ENCODE data around the gene CORIN. TPM values are rescaled to one million over a fixed set of nuclear protein-coding genes. Genes with fewer than 3 reads are reported as not detected.
A peak's percentile ranks its signal among the peaks of the same experiment; 100 is the strongest.

Gene CORIN
- total and polyA plus RNA-seq, 2 of the 13 experiments (the other 11 are each of a cell fraction or from before 2014, with no cell fraction given) = 0.84 to 1.2 TPM

GRCh38 chr4:47837094-47837907, 566 bp downstream of the CORIN start (continued):
- TF ChIP-seq YEATS4 (CRISPR knock-in tag; IDR thresholded peaks at IDR 0.05; ENCODE audit: borderline replicate concordance) = 0 out of 2 replicates have a peak, but pooled peaks have one; percentile 37
- TF ChIP-seq CBX5 (CRISPR knock-in tag; IDR thresholded peaks at IDR 0.05; ENCODE audit: borderline replicate concordance) = 0 out of 2 replicates have a peak, but pooled peaks have one; percentile 23
- TF ChIP-seq, protein P1, sequence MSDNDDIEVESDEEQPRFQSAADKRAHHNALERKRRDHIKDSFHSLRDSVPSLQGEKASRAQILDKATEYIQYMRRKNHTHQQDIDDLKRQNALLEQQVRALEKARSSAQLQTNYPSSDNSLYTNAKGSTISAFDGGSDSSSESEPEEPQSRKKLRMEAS (IDR thresholded peaks at IDR 0.05) = 0 out of 2 replicates have a peak, but pooled peaks have one; percentile 20
- peak; percentile 88 for TF ChIP-seq HNRNPLL (IDR thresholded peaks at IDR 0.05; ENCODE audit: low read depth, low read length, poor library complexity, severe bottlenecking)
- 0 out of 2 replicates have a peak, but pooled peaks have one; percentile 28 for TF ChIP-seq KAT7 (CRISPR knock-in tag; IDR thresholded peaks at IDR 0.05; ENCODE audit: borderline replicate concordance)
- TF ChIP-seq POLR2AphosphoS2 (IDR thresholded peaks at IDR 0.05; ENCODE audit: low read depth, low read length) = no peak
- TF ChIP-seq, protein P2, sequence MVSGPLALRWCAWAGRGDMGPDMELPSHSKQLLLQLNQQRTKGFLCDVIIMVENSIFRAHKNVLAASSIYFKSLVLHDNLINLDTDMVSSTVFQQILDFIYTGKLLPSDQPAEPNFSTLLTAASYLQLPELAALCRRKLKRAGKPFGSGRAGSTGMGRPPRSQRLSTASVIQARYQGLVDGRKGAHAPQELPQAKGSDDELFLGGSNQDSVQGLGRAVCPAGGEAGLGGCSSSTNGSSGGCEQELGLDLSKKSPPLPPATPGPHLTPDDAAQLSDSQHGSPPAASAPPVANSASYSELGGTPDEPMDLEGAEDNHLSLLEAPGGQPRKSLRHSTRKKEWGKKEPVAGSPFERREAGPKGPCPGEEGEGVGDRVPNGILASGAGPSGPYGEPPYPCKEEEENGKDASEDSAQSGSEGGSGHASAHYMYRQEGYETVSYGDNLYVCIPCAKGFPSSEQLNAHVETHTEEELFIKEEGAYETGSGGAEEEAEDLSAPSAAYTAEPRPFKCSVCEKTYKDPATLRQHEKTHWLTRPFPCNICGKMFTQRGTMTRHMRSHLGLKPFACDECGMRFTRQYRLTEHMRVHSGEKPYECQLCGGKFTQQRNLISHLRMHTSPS (CRISPR knock-in tag; IDR thresholded peaks at IDR 0.05; ENCODE audit: low read depth) = peak; percentile 24; the same call in 1 of the 2 replicates
- no peak for TF ChIP-seq ZBTB34 (CRISPR knock-in tag; IDR thresholded peaks at IDR 0.05)
- TF ChIP-seq, protein P3, sequence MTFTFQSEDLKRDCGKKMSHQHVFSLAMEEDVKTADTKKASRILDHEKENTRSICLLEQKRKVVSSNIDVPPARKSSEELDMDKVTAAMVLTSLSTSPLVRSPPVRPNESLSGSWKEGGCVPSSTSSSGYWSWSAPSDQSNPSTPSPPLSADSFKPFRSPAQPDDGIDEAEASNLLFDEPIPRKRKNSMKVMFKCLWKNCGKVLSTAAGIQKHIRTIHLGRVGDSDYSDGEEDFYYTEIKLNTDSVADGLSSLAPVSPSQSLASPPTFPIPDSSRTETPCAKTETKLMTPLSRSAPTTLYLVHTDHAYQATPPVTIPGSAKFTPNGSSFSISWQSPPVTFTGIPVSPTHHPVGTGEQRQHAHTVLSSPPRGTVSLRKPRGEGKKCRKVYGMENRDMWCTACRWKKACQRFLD (CRISPR knock-in tag; IDR thresholded peaks at IDR 0.05; ENCODE audit: borderline replicate concordance) = peak; percentile 43; the same call in 1 of the 2 replicates
- TF ChIP-seq HMGXB4 (CRISPR knock-in tag; IDR thresholded peaks at IDR 0.05; ENCODE audit: borderline replicate concordance in 1 of 2, low read depth in 1 of 2) = peak in 1 of 2 experiments; percentile 6; a peak in 1 of 4 replicates
- no peak for TF ChIP-seq BRF2 (CRISPR knock-in tag; IDR thresholded peaks at IDR 0.05)
- TF ChIP-seq KAT8 (CRISPR knock-in tag; IDR thresholded peaks at IDR 0.05) = 0 out of 2 replicates have a peak, but pooled peaks have one; percentile 5

Data from HepG2 (cell line).